CD14-positive monocyte (primary cell): Measurements from ENCODE around the gene CCDC142. TPM values are rescaled to one million over a fixed set of nuclear protein-coding genes. Genes with fewer than 3 reads are reported as not detected.

Source experiments
- DNase-seq, 3 donors: peaks; one replicate each; pipeline ENCODE4 v3.0.0-alpha.2; 2011 to 2022
- H2AFZ ChIP-seq: 2 replicates; pipeline ENCODE4 v1.6.0; 2012; ENCODE audit warnings: mild to moderate bottlenecking, low read depth, low read length, inconsistent platforms; ENCODE audit not compliant: insufficient read depth, poor library complexity, severe bottlenecking
- H3K27ac ChIP-seq, 2 donors: 1 replicate in 1 of 2; 2 replicates in 1 of 2; pipeline ENCODE4 v1.5.1; 2012 to 2013; ENCODE audit warnings: low read length in 2 of 2, control low read depth in 1 of 2, inconsistent platforms in 1 of 2, low read depth in 1 of 2, mild to moderate bottlenecking in 1 of 2
- H3K27me3 ChIP-seq, 2 donors: one replicate each; pipeline versions ENCODE4 v1.6.0 to v1.6.1; 2011 to 2013; ENCODE audit warnings: low read length in 2 of 2; ENCODE audit not compliant: control insufficient read depth in 2 of 2, insufficient read depth in 2 of 2
- H3K36me3 ChIP-seq, 2 donors: replicated peaks in 1 of 2; 1 replicate in 1 of 2; 2 replicates in 1 of 2; pipeline versions ENCODE4 v1.5.1 to v1.6.1; 2012 to 2013; ENCODE audit warnings: low read length in 2 of 2, control low read depth in 1 of 2, inconsistent platforms in 1 of 2, mild to moderate bottlenecking in 1 of 2; ENCODE audit not compliant: insufficient read depth in 2 of 2, control insufficient read depth in 1 of 2
- H3K4me1 ChIP-seq, 2 donors: 1 replicate in 1 of 2; 2 replicates in 1 of 2; pipeline versions ENCODE4 v1.5.1 to v1.6.1; 2012 to 2013; ENCODE audit warnings: low read length in 2 of 2, control low read depth in 1 of 2, inconsistent platforms in 1 of 2, mild to moderate bottlenecking in 1 of 2, moderate library complexity in 1 of 2; ENCODE audit not compliant: insufficient read depth in 2 of 2, control insufficient read depth in 1 of 2
- H3K4me2 ChIP-seq: replicated peaks from 2 replicates; pipeline ENCODE3; 2012; ENCODE audit warnings: low read length, moderate library complexity, mild to moderate bottlenecking; ENCODE audit not compliant: poor library complexity, severe bottlenecking; ENCODE audit errors: extremely low read depth
- H3K4me3 ChIP-seq, 3 experiments: fragments of 200-600 bp in 1 of 3; sonication (generic) in 1 of 3; replicated peaks in 1 of 3; 1 replicate in 2 of 3; 2 replicates in 1 of 3; pipeline ENCODE4 v1.5.1; 2011 to 2013; ENCODE audit warnings: low read length in 3 of 3, mild to moderate bottlenecking in 3 of 3, control low read depth in 2 of 3, low read depth in 2 of 3, inconsistent platforms in 1 of 3, moderate library complexity in 1 of 3
- H3K79me2 ChIP-seq: 2 replicates; pipeline ENCODE4 v1.6.0; 2012; ENCODE audit warnings: mild to moderate bottlenecking, control low read depth, inconsistent platforms, low read length, moderate library complexity; ENCODE audit not compliant: insufficient read depth
- H3K9ac ChIP-seq: 2 replicates; pipeline ENCODE4 v1.6.0; 2017; ENCODE audit warnings: low read length, mild to moderate bottlenecking; ENCODE audit not compliant: insufficient read depth, poor library complexity, severe bottlenecking
- H3K9me3 ChIP-seq, 2 donors: replicated peaks in 1 of 2; 1 replicate in 1 of 2; 2 replicates in 1 of 2; pipeline versions ENCODE4 v1.5.1 to v1.6.1; 2012 to 2013; ENCODE audit warnings: low read length in 2 of 2, control low read depth in 1 of 2; ENCODE audit not compliant: control insufficient read depth in 1 of 2, insufficient read depth in 1 of 2
- H4K20me1 ChIP-seq: 2 replicates; pipeline ENCODE4 v1.6.0; 2012; ENCODE audit warnings: mild to moderate bottlenecking, low read length, control low read depth, moderate library complexity; ENCODE audit not compliant: insufficient read depth
- H3K27ac Mint-ChIP-seq, 7 donors: one replicate each; pipeline ENCODE4 v1.8.0; 2020; ENCODE audit warnings: mild to moderate bottlenecking in 7 of 7, mixed read lengths in 7 of 7, moderate library complexity in 6 of 7, inconsistent platforms in 2 of 7
- H3K27me3 Mint-ChIP-seq, 3 donors: one replicate each; pipeline ENCODE4 v1.8.0; 2021 to 2022; ENCODE audit warnings: low read depth in 3 of 3, mild to moderate bottlenecking in 3 of 3, mixed read lengths in 3 of 3, moderate library complexity in 3 of 3, inconsistent platforms in 1 of 3
- H3K36me3 Mint-ChIP-seq, 2 donors: one replicate each; pipeline ENCODE4 v1.8.0; 2020; ENCODE audit warnings: mixed read lengths in 2 of 2, inconsistent platforms in 1 of 2, mild to moderate bottlenecking in 1 of 2
- H3K4me1 Mint-ChIP-seq: one replicate; pipeline ENCODE4 v1.8.0; 2020; ENCODE audit warnings: mild to moderate bottlenecking, mixed read lengths
- H3K4me3 Mint-ChIP-seq, 2 donors: one replicate each; pipeline ENCODE4 v1.8.0; 2020; ENCODE audit warnings: mild to moderate bottlenecking in 2 of 2, mixed read lengths in 2 of 2, moderate library complexity in 1 of 2
- H3K9me3 Mint-ChIP-seq, 7 donors: one replicate each; pipeline ENCODE4 v1.8.0; 2020 to 2022; ENCODE audit warnings: mixed read lengths in 7 of 7, mild to moderate bottlenecking in 6 of 7, moderate library complexity in 6 of 7, inconsistent platforms in 2 of 7
- WGBS: methylation state at CpG from one replicate; pipeline ENCODE4 v1.1.5; 2013; ENCODE audit warnings: missing lambda C conversion rate; ENCODE audit not compliant: insufficient coverage; 5-methylcytosine and 5-hydroxymethylcytosine counted together
- intact Hi-C, 2 donors: fragments of 100-400 bp; cut with micrococcal nuclease; formaldehyde crosslinking; loops; one replicate each; pipeline versions ENCODE4 v1.15.0 to v1.15.1; 2023
- polyA plus RNA-seq, 3 donors: library from polyadenylated mRNA; depleted of rRNA in 1 of 3; unstranded in 2 of 3; stranded (reverse) in 1 of 3; fragments of 300-500 nt in 2 of 3; fragments of >200 nt in 1 of 3; fragmentation: Illumina TruSeq in 2 of 3; gene quantifications; 1 replicate in 2 of 3; 2 replicates in 1 of 3; pipeline ENCODE4 v1.2.3, GENCODE V29; 2012 to 2021
- TF ChIP-seq, protein P1 (sequence below): fragments of 200-600 bp; IDR thresholded peaks from one replicate; pipeline ENCODE4 v1.8.0; 2022; ENCODE audit warnings: antibody characterized with exemption, mild to moderate bottlenecking

The CCDC142 gene
- polyA plus RNA-seq, 3 donors: 2.2 to 15.8 (median 3.7) TPM

- no peak overlapping the region for H3K27ac ChIP-seq
- peak overlapping the region; percentile 88 for H3K4me2 ChIP-seq
- H3K9ac ChIP-seq: peak overlapping the region; percentile 75
- Mint-ChIP-seq H3K27me3 (peaks cover 57 to 71% (median 58%) of the 10 kb centered on the region in 3 donors), H3K36me3 (peaks cover 40 to 44% of the 10 kb centered on the region in 2 donors), H3K4me1 (peaks cover 71% of the 10 kb centered on the region), H3K9me3 (peaks cover 0 to 27% (median 4%) of the 10 kb centered on the region in 7 donors), H3K4me3 (peak overlapping the region; percentile 88 to 96), H3K27ac (peak overlapping the region in 1 of 7 donors; percentile 34)
- 77% methylated on average over 9 of the region's 18 CpGs for WGBS
- H4K20me1 ChIP-seq: no peaks in the 10 kb centered on the region
- peaks cover 69 to 74% of the 10 kb centered on the region in 2 donors for H3K4me1 ChIP-seq
- DNase-seq: no peak
- H3K4me3 ChIP-seq: peak overlapping the region in 1 of 3 experiments; percentile 85
- peaks cover 0 to 20% of the 10 kb centered on the region in 2 donors for H3K9me3 ChIP-seq
- TF ChIP-seq, protein P1, sequence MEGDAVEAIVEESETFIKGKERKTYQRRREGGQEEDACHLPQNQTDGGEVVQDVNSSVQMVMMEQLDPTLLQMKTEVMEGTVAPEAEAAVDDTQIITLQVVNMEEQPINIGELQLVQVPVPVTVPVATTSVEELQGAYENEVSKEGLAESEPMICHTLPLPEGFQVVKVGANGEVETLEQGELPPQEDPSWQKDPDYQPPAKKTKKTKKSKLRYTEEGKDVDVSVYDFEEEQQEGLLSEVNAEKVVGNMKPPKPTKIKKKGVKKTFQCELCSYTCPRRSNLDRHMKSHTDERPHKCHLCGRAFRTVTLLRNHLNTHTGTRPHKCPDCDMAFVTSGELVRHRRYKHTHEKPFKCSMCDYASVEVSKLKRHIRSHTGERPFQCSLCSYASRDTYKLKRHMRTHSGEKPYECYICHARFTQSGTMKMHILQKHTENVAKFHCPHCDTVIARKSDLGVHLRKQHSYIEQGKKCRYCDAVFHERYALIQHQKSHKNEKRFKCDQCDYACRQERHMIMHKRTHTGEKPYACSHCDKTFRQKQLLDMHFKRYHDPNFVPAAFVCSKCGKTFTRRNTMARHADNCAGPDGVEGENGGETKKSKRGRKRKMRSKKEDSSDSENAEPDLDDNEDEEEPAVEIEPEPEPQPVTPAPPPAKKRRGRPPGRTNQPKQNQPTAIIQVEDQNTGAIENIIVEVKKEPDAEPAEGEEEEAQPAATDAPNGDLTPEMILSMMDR: no peak
- peaks cover 51 to 60% of the 10 kb centered on the region in 2 donors for H3K27me3 ChIP-seq
- no peaks in the 10 kb centered on the region for H3K36me3 ChIP-seq
- intact Hi-C loops: no loop called here
- H2AFZ ChIP-seq: no peak overlapping the region
- H3K79me2 ChIP-seq: peaks cover 21% of the 10 kb centered on the region
Measured at GRCh38 chr2:74501335-74502071, 18.7 kb upstream of the CCDC142 start.

- Histone ChIP-seq H3K4me1 (peaks cover 59 to 65% of the 10 kb centered on the region in 2 donors), H3K4me3 (no peak overlapping the region), H3K9me3 (peaks cover 0 to 20% of the 10 kb centered on the region in 2 donors), H3K4me2 (no peak overlapping the region), H3K9ac (no peak overlapping the region), H3K36me3 (no peaks in the 10 kb centered on the region), H3K27me3 (peaks cover 51 to 66% of the 10 kb centered on the region in 2 donors), H3K27ac (no peak overlapping the region), H3K79me2 (peaks cover 14% of the 10 kb centered on the region), H4K20me1 (no peaks in the 10 kb centered on the region), H2AFZ (no peak overlapping the region)
- intact Hi-C loops: no loop called here
- Mint-ChIP-seq H3K9me3 (peaks cover 0 to 27% (median 4%) of the 10 kb centered on the region in 7 donors), H3K4me1 (peaks cover 62% of the 10 kb centered on the region), H3K27me3 (peaks cover 62 to 77% (median 64%) of the 10 kb centered on the region in 3 donors), H3K27ac (peak overlapping the region in 1 of 7 donors; percentile 18), H3K4me3 (peak overlapping the region in 1 of 2 donors; percentile 96), H3K36me3 (peaks cover 36 to 48% of the 10 kb centered on the region in 2 donors)
- TF ChIP-seq, protein P1: no peak
- DNase-seq: no peak
Measured at GRCh38 chr2:74500578-74500946, 17.8 kb upstream of the CCDC142 start.
